GM12891 (cell line): ENCODE measurements around the gene CCNL1.
"Not testable (repeated sequence)": the region's sequence is repeated elsewhere in the genome, so short reads cannot be mapped to it uniquely, and the experiment has no call there.

Experiments
- DNase-seq: peaks from one replicate; pipeline ENCODE4 v3.0.0; 2011; ENCODE audit warnings: low spot score; ENCODE audit not compliant: insufficient read length
- FAIRE-seq: peaks from 2 replicates; lab custom pipeline; 2011; peaks lifted over from hg19 to GRCh38; lab: Jason Lieb, UNC
- PAX5 ChIP-seq: IDR thresholded peaks from 2 replicates; pipeline ENCODE4 v1.6.1; 2011; ENCODE audit warnings: low read length, moderate library complexity, mild to moderate bottlenecking; ENCODE audit not compliant: insufficient read depth, severe bottlenecking
- POLR2A ChIP-seq: IDR thresholded peaks from 2 replicates; pipeline ENCODE4 v1.6.1; 2011; ENCODE audit warnings: low read depth, low read length, control low read depth
- POLR2AphosphoS5 ChIP-seq: IDR thresholded peaks from 2 replicates; pipeline ENCODE4 v1.6.1; 2011; ENCODE audit warnings: low read depth, low read length, control low read depth
- POU2F2 ChIP-seq: IDR thresholded peaks from 2 replicates; pipeline ENCODE4 v1.6.1; 2011; ENCODE audit warnings: low read depth, mild to moderate bottlenecking, control low read depth, low read length, moderate library complexity
- SPI1 ChIP-seq: IDR thresholded peaks from 2 replicates; pipeline ENCODE4 v1.6.1; 2011; ENCODE audit warnings: low read depth, low read length, control low read depth
- TAF1 ChIP-seq: IDR thresholded peaks from 2 replicates; pipeline ENCODE4 v1.6.1; 2011; ENCODE audit warnings: low read depth, low read length, control low read depth

CCNL1 gene

DNA sequence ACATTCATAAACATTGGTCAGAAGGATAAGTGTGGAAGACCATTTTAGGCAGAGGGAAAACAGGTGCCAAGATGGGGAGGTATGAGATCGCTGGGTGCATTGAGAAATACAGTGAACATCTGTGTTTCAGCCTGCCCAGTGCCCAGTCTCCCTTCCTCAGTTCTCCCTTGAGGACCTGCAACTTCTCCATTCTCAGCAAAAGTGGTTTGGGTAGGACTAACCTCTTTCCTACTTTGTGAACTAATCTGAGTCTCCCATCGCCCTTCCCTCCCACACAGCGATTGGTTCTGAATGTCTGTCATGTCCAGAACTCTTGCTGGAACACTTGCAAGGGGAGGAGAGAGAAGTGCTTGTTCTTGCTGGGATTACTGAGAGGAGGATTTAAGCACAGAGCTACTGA, 10.9 kb upstream of the CCNL1 start:
- no peak for DNase-seq
- no peak for TF ChIP-seq TAF1
- TF ChIP-seq POLR2AphosphoS5: no peak
- TF ChIP-seq SPI1: no peak
- no peak for TF ChIP-seq POU2F2
- TF ChIP-seq PAX5: no peak
- no peak for TF ChIP-seq POLR2A
- FAIRE-seq: no peak

DNA sequence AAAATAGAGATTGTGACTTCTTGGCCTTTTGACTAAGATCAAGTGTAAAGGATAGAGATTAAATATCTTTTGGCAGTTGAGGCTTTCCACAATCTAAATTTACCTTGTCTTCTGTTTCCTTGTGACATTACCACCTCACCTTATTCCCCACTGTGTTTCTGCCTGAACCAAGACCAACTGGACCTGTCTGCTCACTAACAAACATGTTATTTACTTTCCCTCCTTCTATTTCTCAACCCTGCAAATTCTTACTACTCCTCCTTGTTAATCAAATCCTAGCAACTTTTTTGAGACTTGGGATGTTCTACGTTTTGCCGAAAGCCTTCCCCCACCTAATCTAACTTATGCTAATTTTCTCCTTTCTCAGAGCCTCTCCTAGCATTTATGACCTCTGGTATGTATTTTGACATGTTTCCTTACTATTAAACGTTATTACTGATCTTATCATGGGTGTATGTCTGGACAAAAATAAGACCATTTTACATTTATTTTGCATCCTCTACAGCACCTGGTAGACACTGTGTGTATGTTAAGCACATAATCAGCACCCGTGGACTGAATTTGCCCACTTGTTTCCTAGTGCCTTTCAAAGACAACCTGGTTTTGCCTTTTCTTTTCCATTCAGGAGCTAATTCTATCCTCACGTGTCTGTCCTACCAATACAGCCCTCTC, 7.6 kb upstream of the CCNL1 start:
- TF ChIP-seq TAF1: no peak
- TF ChIP-seq POU2F2: no peak
- no peak for TF ChIP-seq POLR2A
- TF ChIP-seq PAX5: no peak
- TF ChIP-seq POLR2AphosphoS5: no peak
- TF ChIP-seq SPI1: no peak
- FAIRE-seq: peak; percentile 9
- no peak for DNase-seq

- peak; percentile 33 for FAIRE-seq
- TF ChIP-seq POLR2A (no peak), SPI1 (no peak), PAX5 (no peak), POLR2AphosphoS5 (no peak), POU2F2 (no peak), TAF1 (no peak)
- DNase-seq: no peak
Measured at GRCh38 chr3:157166561-157166960, 6.6 kb upstream of the CCNL1 start.

GRCh38 chr3:157166115-157166514, 6.2 kb upstream of the CCNL1 start:
- FAIRE-seq (no peak), DNase-seq (no peak)
- no peak for TF ChIP-seq TAF1
- no peak for TF ChIP-seq SPI1
- TF ChIP-seq POLR2AphosphoS5: no peak
- TF ChIP-seq POU2F2: no peak
- TF ChIP-seq POLR2A: no peak
- no peak for TF ChIP-seq PAX5

DNA sequence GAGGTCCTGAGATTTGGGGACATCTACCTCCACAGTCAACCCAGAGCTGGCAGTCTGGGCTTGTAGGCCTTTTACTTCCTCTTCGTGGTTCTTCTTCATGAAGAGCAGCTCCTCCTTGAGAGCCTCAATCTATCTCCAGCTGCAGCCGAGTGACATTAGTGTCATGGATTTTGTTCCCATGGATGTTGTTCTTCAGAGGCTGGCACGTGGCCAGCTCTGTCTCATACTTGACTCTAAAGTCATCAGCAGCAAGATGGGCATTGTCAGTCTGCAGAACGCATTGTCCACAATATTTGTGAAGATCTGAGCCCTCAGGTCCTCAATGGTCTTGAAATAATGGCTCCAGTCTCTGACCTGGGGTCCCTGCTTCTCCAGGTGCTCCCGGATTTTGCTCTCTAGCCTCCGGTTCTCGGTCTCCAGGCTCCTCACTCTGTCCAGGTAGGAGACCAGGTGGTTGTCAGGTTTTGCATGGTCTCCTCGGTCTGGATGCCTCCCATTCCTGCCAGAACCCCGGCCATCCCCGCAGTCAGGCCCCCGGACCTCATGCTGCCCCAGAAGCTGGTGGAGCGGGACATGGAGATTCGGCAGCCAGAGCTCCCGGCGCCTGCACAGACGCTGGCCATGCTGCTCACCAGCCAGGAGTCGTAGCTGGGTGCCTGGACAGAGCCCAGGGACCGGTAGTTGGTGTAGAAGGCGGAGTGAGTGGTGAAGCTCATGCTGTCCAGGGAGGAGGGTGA, 3.4 kb upstream of the CCNL1 start:
- DNase-seq: no peak
- no peak for FAIRE-seq
- no peak for TF ChIP-seq POLR2A
- no peak for TF ChIP-seq TAF1
- TF ChIP-seq PAX5: no peak
- no peak for TF ChIP-seq POLR2AphosphoS5
- no peak for TF ChIP-seq POU2F2
- no peak for TF ChIP-seq SPI1

GRCh38 chr3:157162620-157163019, 2.7 kb upstream of the CCNL1 start:
- not testable (repeated sequence) for DNase-seq, FAIRE-seq

- TF ChIP-seq POLR2A: no peak
- TF ChIP-seq POU2F2: peak; percentile 65; the same call in 1 of the 2 replicates
- no peak for TF ChIP-seq POLR2AphosphoS5
- TF ChIP-seq PAX5: no peak
- 0 out of 2 replicates have a peak, but pooled peaks have one; percentile 7 for TF ChIP-seq SPI1
- no peak for TF ChIP-seq TAF1
- DNase-seq (peak; percentile 15), FAIRE-seq (no peak)
Measured at GRCh38 chr3:157160658-157161424, 894 bp upstream of the CCNL1 start.

GRCh38 chr3:157159037-157159761, 748 bp downstream of the CCNL1 start:
- FAIRE-seq: peak; percentile 74
- TF ChIP-seq SPI1 (no peak), POLR2A (no peak), PAX5 (no peak), POLR2AphosphoS5 (no peak), TAF1 (no peak), POU2F2 (no peak)
- DNase-seq: no peak
